ENCODE results near the gene ACO2. TPM values are rescaled to one million over a fixed set of nuclear protein-coding genes. Genes with fewer than 3 reads are reported as not detected.

ACO2 gene
- total RNA-seq, 5 donors from 2014 or later (not counting 1 experiment from before 2014, with no cell fraction given): 72.0 to 82.2 (median 77.0) TPM

DNA sequence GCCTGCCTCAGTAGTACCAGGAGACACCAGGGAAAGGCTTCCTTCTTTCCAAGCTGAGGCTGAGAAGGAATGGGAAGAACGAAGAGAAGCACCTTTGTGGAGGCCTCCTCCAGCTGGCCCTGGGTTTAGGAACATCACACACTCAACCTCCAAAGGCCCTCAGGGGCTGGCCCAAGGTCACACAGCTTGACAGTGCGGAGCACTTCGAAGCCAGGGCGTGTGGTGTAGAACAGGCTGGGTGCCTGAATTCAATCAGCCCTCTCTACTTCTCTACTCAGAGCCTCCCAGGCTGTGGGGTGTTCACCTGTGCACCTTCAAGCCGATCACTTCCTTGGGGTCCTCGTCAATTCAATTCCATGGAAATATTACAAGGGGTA is 91.2 kb downstream of the ACO2 start:
- H3K4me1 ChIP-seq (ENCODE audit: control insufficient read depth in 1 of 2, extremely low read depth in 1 of 2, insufficient read depth in 2 of 2, low read length in 2 of 2): peaks cover 0 to 3% of the 10 kb centered on the region in 2 experiments
- Mint-ChIP-seq H3K27me3 (peaks cover 14 to 59% of the 10 kb centered on the region in 2 donors), H3K27ac (no peak overlapping the region), H3K4me3 (no peak overlapping the region), H3K9me3 (no peaks in the 10 kb centered on the region), H3K36me3 (no peaks in the 10 kb centered on the region), H3K4me1 (peaks cover 0 to 3% (median 0%) of the 10 kb centered on the region in 3 donors)
- no peaks in the 10 kb centered on the region for H3K36me3 ChIP-seq (ENCODE audit: control insufficient read depth in 2 of 2, extremely low read depth in 1 of 2, insufficient read depth in 1 of 2, low read length in 1 of 2)
- H3K4me3 ChIP-seq (ENCODE audit: control insufficient read depth in 1 of 2, extremely low read depth in 1 of 2, low read length in 1 of 2): no peak overlapping the region
- H3K27ac ChIP-seq (ENCODE audit: low read length): no peak overlapping the region
- H3K9me3 ChIP-seq: no peaks in the 10 kb centered on the region
- no peak for DNase-seq
- WGBS (ENCODE audit: insufficient coverage): no CpG with 5 or more reads among the region's 6 CpGs
- no peak for ATAC-seq (replicated peaks in 1 of 4)
- CTCF ChIA-PET: no interaction called here
- peaks cover 6 to 71% of the 10 kb centered on the region in 2 experiments for H3K27me3 ChIP-seq (replicated peaks in 1 of 2; ENCODE audit: control insufficient read depth in 2 of 2, extremely low read depth in 1 of 2, insufficient read depth in 2 of 2, low read length in 1 of 2)
- POLR2A ChIA-PET: no interaction called here

DNA sequence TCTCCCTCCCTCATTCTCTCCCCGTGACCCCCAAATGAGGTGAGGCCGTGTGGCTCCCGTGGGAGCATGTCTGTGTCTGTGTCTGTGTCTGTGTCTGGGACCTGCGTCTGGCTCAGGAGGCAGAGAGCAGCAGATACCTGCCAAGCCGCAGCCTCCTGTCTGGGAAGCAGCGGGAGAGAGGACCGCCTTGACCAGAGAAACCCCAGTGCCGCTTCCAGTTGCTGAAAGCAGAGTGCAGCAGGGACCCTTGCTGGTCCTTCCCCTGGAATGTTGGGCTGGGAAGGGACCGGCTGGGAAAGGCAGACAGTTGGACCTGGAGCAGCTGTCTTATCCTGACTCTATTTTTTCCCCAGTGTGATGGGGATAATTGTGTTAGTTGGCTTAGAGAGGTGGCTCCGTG is 92.4 kb downstream of the ACO2 start:
- ATAC-seq (replicated peaks in 1 of 4): no peak
- Histone ChIP-seq H3K4me1 (ENCODE audit: control insufficient read depth in 1 of 2, extremely low read depth in 1 of 2, insufficient read depth in 2 of 2, low read length in 2 of 2) (peaks cover 0 to 3% of the 10 kb centered on the region in 2 experiments), H3K4me3 (ENCODE audit: control insufficient read depth in 1 of 2, extremely low read depth in 1 of 2, low read length in 1 of 2) (no peak overlapping the region), H3K27ac (ENCODE audit: low read length) (no peak overlapping the region), H3K36me3 (ENCODE audit: control insufficient read depth in 2 of 2, extremely low read depth in 1 of 2, insufficient read depth in 1 of 2, low read length in 1 of 2) (no peaks in the 10 kb centered on the region), H3K9me3 (no peaks in the 10 kb centered on the region), H3K27me3 (replicated peaks in 1 of 2; ENCODE audit: control insufficient read depth in 2 of 2, extremely low read depth in 1 of 2, insufficient read depth in 2 of 2, low read length in 1 of 2) (peaks cover 6 to 63% of the 10 kb centered on the region in 2 experiments)
- H3K4me1 Mint-ChIP-seq: peaks cover 0 to 2% (median 0%) of the 10 kb centered on the region in 3 donors
- no peak overlapping the region for H3K4me3 Mint-ChIP-seq
- no peaks in the 10 kb centered on the region for H3K36me3 Mint-ChIP-seq
- H3K27me3 Mint-ChIP-seq: peaks cover 14 to 53% of the 10 kb centered on the region in 2 donors
- 82% methylated on average over 5 of the region's 10 CpGs for WGBS (ENCODE audit: insufficient coverage)
- H3K27ac Mint-ChIP-seq: no peak overlapping the region
- CTCF ChIA-PET: no interaction called here
- no peak for DNase-seq
- POLR2A ChIA-PET: no interaction called here
- no peaks in the 10 kb centered on the region for H3K9me3 Mint-ChIP-seq

DNA sequence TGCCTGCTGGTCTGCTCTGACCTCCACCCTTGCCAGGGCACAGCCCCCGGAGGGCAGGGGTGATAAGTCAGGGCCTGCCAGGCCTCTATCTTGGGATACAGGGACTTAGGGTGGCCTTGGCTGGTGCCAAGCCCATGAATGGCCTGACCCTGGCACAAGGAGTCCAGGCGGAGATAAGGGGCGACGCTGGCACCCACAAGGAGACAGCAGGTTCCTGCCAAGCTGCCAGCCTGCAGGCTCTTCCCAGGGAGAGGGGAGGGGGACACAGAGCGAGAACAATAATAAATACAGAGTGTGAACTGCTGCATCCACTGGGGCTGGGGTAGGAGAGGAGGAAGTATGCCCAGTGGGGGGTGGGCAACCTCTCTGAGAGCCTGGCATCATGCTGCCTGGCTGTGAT is 92.9 kb downstream of the ACO2 start:
- Histone ChIP-seq H3K27me3 (replicated peaks in 1 of 2; ENCODE audit: control insufficient read depth in 2 of 2, extremely low read depth in 1 of 2, insufficient read depth in 2 of 2, low read length in 1 of 2) (peaks cover 6 to 58% of the 10 kb centered on the region in 2 experiments), H3K4me1 (ENCODE audit: control insufficient read depth in 1 of 2, extremely low read depth in 1 of 2, insufficient read depth in 2 of 2, low read length in 2 of 2) (peaks cover 0 to 3% of the 10 kb centered on the region in 2 experiments), H3K4me3 (ENCODE audit: control insufficient read depth in 1 of 2, extremely low read depth in 1 of 2, low read length in 1 of 2) (no peak overlapping the region), H3K9me3 (no peaks in the 10 kb centered on the region), H3K36me3 (ENCODE audit: control insufficient read depth in 2 of 2, extremely low read depth in 1 of 2, insufficient read depth in 1 of 2, low read length in 1 of 2) (no peaks in the 10 kb centered on the region), H3K27ac (ENCODE audit: low read length) (no peak overlapping the region)
- DNase-seq: no peak
- Mint-ChIP-seq H3K4me3 (no peak overlapping the region), H3K36me3 (no peaks in the 10 kb centered on the region), H3K27me3 (peaks cover 14 to 49% of the 10 kb centered on the region in 2 donors), H3K4me1 (no peaks in the 10 kb centered on the region), H3K9me3 (no peaks in the 10 kb centered on the region), H3K27ac (no peak overlapping the region)
- ChIA-PET CTCF (interaction anchor here in 1 of 2 donors (0.6 kb wide), 1 partner anchor 387 kb away, joined by 3 read pairs; no protein-coding TSS in a partner anchor), POLR2A (no interaction called here)
- 85% methylated on average over 5 of the region's 5 CpGs for WGBS (ENCODE audit: insufficient coverage)
- no peak for ATAC-seq (replicated peaks in 1 of 4)

DNA sequence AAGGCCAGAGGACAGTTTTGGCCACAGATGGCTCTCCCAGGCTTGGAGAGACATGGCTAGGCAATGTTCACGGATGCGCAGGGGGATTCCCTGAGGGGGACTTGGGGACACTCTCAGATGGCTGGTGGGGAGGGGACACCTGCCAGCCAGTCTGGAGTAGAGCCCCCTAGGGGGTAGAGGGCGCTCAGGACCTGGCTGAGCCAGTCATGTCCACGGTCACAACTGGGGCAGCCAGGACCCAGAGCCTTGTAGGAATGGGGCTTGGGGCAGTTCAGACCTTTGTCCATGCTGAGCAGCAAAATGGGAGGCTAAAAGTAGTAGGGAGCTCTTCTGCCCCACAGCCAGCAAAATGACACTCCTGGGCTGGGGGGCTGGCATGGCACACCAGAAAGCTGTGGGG is 93.5 kb downstream of the ACO2 start:
- DNase-seq (no peak), ATAC-seq (replicated peaks in 1 of 4) (no peak)
- Mint-ChIP-seq H3K4me3 (no peak overlapping the region), H3K9me3 (no peaks in the 10 kb centered on the region), H3K27ac (no peak overlapping the region), H3K4me1 (no peaks in the 10 kb centered on the region), H3K27me3 (peaks cover 14 to 45% of the 10 kb centered on the region in 2 donors), H3K36me3 (no peaks in the 10 kb centered on the region)
- Histone ChIP-seq H3K27me3 (replicated peaks in 1 of 2; ENCODE audit: control insufficient read depth in 2 of 2, extremely low read depth in 1 of 2, insufficient read depth in 2 of 2, low read length in 1 of 2) (peaks cover 6 to 52% of the 10 kb centered on the region in 2 experiments), H3K4me3 (ENCODE audit: control insufficient read depth in 1 of 2, extremely low read depth in 1 of 2, low read length in 1 of 2) (no peak overlapping the region), H3K9me3 (no peaks in the 10 kb centered on the region), H3K27ac (ENCODE audit: low read length) (no peak overlapping the region), H3K4me1 (ENCODE audit: control insufficient read depth in 1 of 2, extremely low read depth in 1 of 2, insufficient read depth in 2 of 2, low read length in 2 of 2) (peaks cover 0 to 1% of the 10 kb centered on the region in 2 experiments), H3K36me3 (ENCODE audit: control insufficient read depth in 2 of 2, extremely low read depth in 1 of 2, insufficient read depth in 1 of 2, low read length in 1 of 2) (no peaks in the 10 kb centered on the region)
- 87% methylated on average over 3 of the region's 4 CpGs for WGBS (ENCODE audit: insufficient coverage)
- CTCF ChIA-PET: no interaction called here
- POLR2A ChIA-PET: no interaction called here

DNA sequence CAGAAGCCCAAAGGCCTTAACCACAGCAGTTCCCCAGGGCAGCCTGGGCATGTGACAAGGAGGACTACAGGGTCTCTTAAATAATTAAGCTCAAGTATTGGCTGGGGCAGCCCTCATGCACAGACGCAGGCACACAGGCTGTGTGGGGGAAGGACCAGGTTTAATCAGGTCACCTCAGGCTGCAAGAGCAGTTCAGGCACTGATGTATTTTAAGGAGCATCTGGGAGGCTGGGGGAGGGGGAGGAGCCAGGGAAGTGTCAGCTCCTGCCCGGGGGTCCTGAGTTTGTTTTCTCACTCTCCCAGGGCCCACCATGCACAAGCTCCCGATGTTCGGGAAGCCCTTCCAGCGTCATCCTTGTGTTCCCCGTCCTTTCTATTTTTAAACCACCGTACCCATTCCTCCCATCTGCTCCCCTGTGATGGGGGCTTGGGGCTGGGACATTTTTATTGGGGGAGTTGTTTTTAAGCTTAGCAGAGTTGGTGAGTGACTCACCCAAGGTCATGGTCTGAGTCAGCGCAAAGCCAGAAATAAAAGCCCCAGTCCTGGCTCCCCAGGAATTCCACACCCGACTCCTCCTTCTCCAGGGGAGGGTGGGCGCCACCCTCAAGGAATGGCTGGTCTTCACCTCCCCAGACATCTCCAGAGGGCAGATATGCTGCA is 94.3 kb downstream of the ACO2 start:
- peaks cover 14 to 40% of the 10 kb centered on the region in 2 donors for H3K27me3 Mint-ChIP-seq
- ChIA-PET CTCF (no interaction called here), POLR2A (no interaction called here)
- 40% methylated on average over 1 of the region's 10 CpGs for WGBS (ENCODE audit: insufficient coverage)
- Histone ChIP-seq H3K27me3 (replicated peaks in 1 of 2; ENCODE audit: control insufficient read depth in 2 of 2, extremely low read depth in 1 of 2, insufficient read depth in 2 of 2, low read length in 1 of 2) (peaks cover 6 to 45% of the 10 kb centered on the region in 2 experiments), H3K27ac (ENCODE audit: low read length) (no peak overlapping the region), H3K4me3 (ENCODE audit: control insufficient read depth in 1 of 2, extremely low read depth in 1 of 2, low read length in 1 of 2) (no peak overlapping the region), H3K9me3 (no peaks in the 10 kb centered on the region), H3K4me1 (ENCODE audit: control insufficient read depth in 1 of 2, extremely low read depth in 1 of 2, insufficient read depth in 2 of 2, low read length in 2 of 2) (no peaks in the 10 kb centered on the region), H3K36me3 (ENCODE audit: control insufficient read depth in 2 of 2, extremely low read depth in 1 of 2, insufficient read depth in 1 of 2, low read length in 1 of 2) (no peaks in the 10 kb centered on the region)
- H3K9me3 Mint-ChIP-seq: no peaks in the 10 kb centered on the region
- no peaks in the 10 kb centered on the region for H3K36me3 Mint-ChIP-seq
- no peak overlapping the region for H3K27ac Mint-ChIP-seq
- no peak overlapping the region for H3K4me3 Mint-ChIP-seq
- H3K4me1 Mint-ChIP-seq: no peaks in the 10 kb centered on the region
- DNase-seq: no peak
- ATAC-seq (replicated peaks in 1 of 4): no peak

DNA sequence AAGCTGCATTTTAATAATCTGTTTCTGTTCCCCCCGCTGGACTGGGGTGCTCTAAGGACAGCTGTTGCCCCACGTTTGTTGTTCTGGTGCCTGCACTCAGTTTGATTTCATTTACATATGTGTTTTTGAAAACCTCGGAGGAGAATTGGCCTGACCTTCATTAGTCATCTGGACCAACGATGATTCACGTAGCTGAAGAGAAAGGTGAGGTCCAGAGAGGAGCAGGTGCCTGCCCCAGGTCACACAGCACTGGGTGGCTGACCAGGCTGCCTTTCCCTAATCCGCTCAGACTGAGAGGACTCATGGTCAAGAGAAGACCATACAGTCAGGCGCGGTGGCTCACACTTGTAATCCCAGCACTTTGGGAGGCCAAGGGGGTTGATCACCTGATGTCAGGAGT is 95.6 kb downstream of the ACO2 start:
- ChIA-PET CTCF (no interaction called here), POLR2A (no interaction called here)
- no peaks in the 10 kb centered on the region for H3K36me3 ChIP-seq (ENCODE audit: control insufficient read depth in 2 of 2, extremely low read depth in 1 of 2, insufficient read depth in 1 of 2, low read length in 1 of 2)
- ATAC-seq (replicated peaks in 1 of 4) (no peak), DNase-seq (no peak)
- H3K4me3 Mint-ChIP-seq: no peak overlapping the region
- H3K27ac ChIP-seq (ENCODE audit: low read length): no peak overlapping the region
- no peaks in the 10 kb centered on the region for H3K4me1 ChIP-seq (ENCODE audit: control insufficient read depth in 1 of 2, extremely low read depth in 1 of 2, insufficient read depth in 2 of 2, low read length in 2 of 2)
- WGBS (ENCODE audit: insufficient coverage): 83% methylated on average over 6 of the region's 8 CpGs
- no peaks in the 10 kb centered on the region for H3K4me1 Mint-ChIP-seq
- no peaks in the 10 kb centered on the region for H3K36me3 Mint-ChIP-seq
- H3K27ac Mint-ChIP-seq: no peak overlapping the region
- H3K27me3 ChIP-seq (replicated peaks in 1 of 2; ENCODE audit: control insufficient read depth in 2 of 2, extremely low read depth in 1 of 2, insufficient read depth in 2 of 2, low read length in 1 of 2): peaks cover 5 to 38% of the 10 kb centered on the region in 2 experiments
- no peaks in the 10 kb centered on the region for H3K9me3 ChIP-seq
- peaks cover 14 to 32% of the 10 kb centered on the region in 2 donors for H3K27me3 Mint-ChIP-seq
- no peaks in the 10 kb centered on the region for H3K9me3 Mint-ChIP-seq
- no peak overlapping the region for H3K4me3 ChIP-seq (ENCODE audit: control insufficient read depth in 1 of 2, extremely low read depth in 1 of 2, low read length in 1 of 2)

Data from T-cell (primary cell).